GM12878 (cell line): ENCODE results near the gene BEST2. TPM values are rescaled to one million over a fixed set of nuclear protein-coding genes. Genes with fewer than 3 reads are reported as not detected.

ENCODE experiments used
- CBX3 ChIP-seq: fragments of 200-600 bp; sonication (generic); IDR thresholded peaks from 2 replicates; pipeline ENCODE4 v1.6.1; 2016; ENCODE audit warnings: low read depth, borderline replicate concordance
- ESRRA ChIP-seq: IDR thresholded peaks from 2 replicates; pipeline ENCODE4 v1.6.1; 2012; ENCODE audit warnings: mild to moderate bottlenecking, low read length, improper control_type of control experiment
- KLF5 ChIP-seq: fragments of 450-650 bp; IDR thresholded peaks from 2 replicates; pipeline ENCODE4 v1.6.1; 2014; ENCODE audit warnings: mild to moderate bottlenecking; ENCODE audit not compliant: partially characterized antibody
- MEF2B ChIP-seq: fragments of 450-650 bp; IDR thresholded peaks from 2 replicates; pipeline ENCODE4 v1.6.1; 2018; ENCODE audit warnings: mild to moderate bottlenecking, moderate library complexity; ENCODE audit not compliant: partially characterized antibody, poor library complexity, severe bottlenecking
- RAD51 ChIP-seq: fragments of 450-650 bp; IDR thresholded peaks from 2 replicates; pipeline ENCODE4 v1.6.1; 2016; ENCODE audit warnings: moderate library complexity, mild to moderate bottlenecking, inconsistent platforms
- SMAD5 ChIP-seq: IDR thresholded peaks from 2 replicates; pipeline ENCODE4 v1.6.1; 2016; ENCODE audit warnings: antibody characterized with exemption, low read depth
- SPI1 ChIP-seq: IDR thresholded peaks from 2 replicates; pipeline ENCODE4 v1.6.1; 2011; ENCODE audit warnings: low read depth, mild to moderate bottlenecking, low read length, moderate library complexity, borderline replicate concordance; ENCODE audit not compliant: insufficient read depth
- STAT3 ChIP-seq: IDR thresholded peaks from 2 replicates; pipeline ENCODE4 v1.6.1; 2011; ENCODE audit warnings: low read depth, low read length, improper control_type of control experiment
- TCF7 ChIP-seq: IDR thresholded peaks from 2 replicates; pipeline ENCODE4 v1.6.1; 2014; ENCODE audit warnings: antibody characterized with exemption, borderline replicate concordance
- YY1 ChIP-seq: IDR thresholded peaks from 2 replicates; pipeline ENCODE4 v1.6.1; 2011; ENCODE audit warnings: low read depth, mild to moderate bottlenecking, low read length
- ZNF384 ChIP-seq: IDR thresholded peaks from 2 replicates; pipeline ENCODE4 v1.6.1; 2012; ENCODE audit warnings: low read depth, mild to moderate bottlenecking, low read length, improper control_type of control experiment, borderline replicate concordance
- polyA plus RNA-seq, 11 experiments: library from polyadenylated mRNA; depleted of rRNA in 4 of 11; unstranded in 6 of 11; stranded (reverse) in 5 of 11; fragments of >200 nt; fragmentation: Nextera tagmentation in 4 of 11; fragmentation: Illumina TruSeq in 1 of 11; extraction: Ambion mirVana in 4 of 11; extraction: Trizol in 1 of 11; gene quantifications; 1 replicate in 1 of 11; 2 replicates in 10 of 11; pipeline versions ENCODE4 v1.2.1 to v1.2.3, GENCODE V29; 2011 to 2016; ENCODE audit warnings: inconsistent platforms in 2 of 11, missing spikeins in 2 of 11, low read depth in 1 of 11
- total RNA-seq, 4 experiments: library from RNA; depleted of rRNA in 3 of 4; stranded (reverse); fragments of >200 nt in 3 of 4; fragmentation: Illumina TruSeq in 1 of 4; extraction: Trizol in 1 of 4; gene quantifications; 2 replicates each; pipeline versions ENCODE4 v1.2.1 to v1.2.3, GENCODE V29; 2013 to 2021
- TF ChIP-seq, protein P1 (sequence below), 3 experiments: IDR thresholded peaks in 2 of 3; conservative IDR thresholded peaks in 1 of 3; 2 replicates each; pipeline ENCODE4 v1.5.1; 2011; ENCODE audit warnings: low read depth in 3 of 3, low read length in 3 of 3, mild to moderate bottlenecking in 3 of 3, control low read depth in 2 of 3, moderate library complexity in 2 of 3, inconsistent platforms in 1 of 3, mixed read lengths in 1 of 3; ENCODE audit not compliant: control insufficient read depth in 2 of 3, insufficient read depth in 1 of 3; ENCODE audit errors: extremely low read depth in 1 of 3
- TF ChIP-seq, protein P2 (sequence below): fragments of 450-650 bp; IDR thresholded peaks from 2 replicates; pipeline ENCODE4 v1.6.1; 2017; ENCODE audit warnings: low read depth, mild to moderate bottlenecking, moderate library complexity
- TF ChIP-seq, protein P3 (sequence below): fragments of 450-650 bp; IDR thresholded peaks from 2 replicates; pipeline ENCODE4 v1.6.1; 2017; ENCODE audit warnings: mild to moderate bottlenecking
- TF ChIP-seq, protein P4 (sequence below): fragments of 450-650 bp; IDR thresholded peaks from 2 replicates; pipeline ENCODE4 v1.6.1; 2018; ENCODE audit warnings: mild to moderate bottlenecking, low read depth, moderate library complexity; ENCODE audit not compliant: partially characterized antibody
- TF ChIP-seq, protein P5 (sequence below): fragments of 450-650 bp; IDR thresholded peaks from 2 replicates; pipeline ENCODE4 v1.6.1; 2017; ENCODE audit warnings: mild to moderate bottlenecking, moderate library complexity

Gene BEST2
- total and polyA plus RNA-seq, 10 of the 15 experiments (the other 5 are each of a cell fraction or from before 2014, with no cell fraction given): not detected

DNA sequence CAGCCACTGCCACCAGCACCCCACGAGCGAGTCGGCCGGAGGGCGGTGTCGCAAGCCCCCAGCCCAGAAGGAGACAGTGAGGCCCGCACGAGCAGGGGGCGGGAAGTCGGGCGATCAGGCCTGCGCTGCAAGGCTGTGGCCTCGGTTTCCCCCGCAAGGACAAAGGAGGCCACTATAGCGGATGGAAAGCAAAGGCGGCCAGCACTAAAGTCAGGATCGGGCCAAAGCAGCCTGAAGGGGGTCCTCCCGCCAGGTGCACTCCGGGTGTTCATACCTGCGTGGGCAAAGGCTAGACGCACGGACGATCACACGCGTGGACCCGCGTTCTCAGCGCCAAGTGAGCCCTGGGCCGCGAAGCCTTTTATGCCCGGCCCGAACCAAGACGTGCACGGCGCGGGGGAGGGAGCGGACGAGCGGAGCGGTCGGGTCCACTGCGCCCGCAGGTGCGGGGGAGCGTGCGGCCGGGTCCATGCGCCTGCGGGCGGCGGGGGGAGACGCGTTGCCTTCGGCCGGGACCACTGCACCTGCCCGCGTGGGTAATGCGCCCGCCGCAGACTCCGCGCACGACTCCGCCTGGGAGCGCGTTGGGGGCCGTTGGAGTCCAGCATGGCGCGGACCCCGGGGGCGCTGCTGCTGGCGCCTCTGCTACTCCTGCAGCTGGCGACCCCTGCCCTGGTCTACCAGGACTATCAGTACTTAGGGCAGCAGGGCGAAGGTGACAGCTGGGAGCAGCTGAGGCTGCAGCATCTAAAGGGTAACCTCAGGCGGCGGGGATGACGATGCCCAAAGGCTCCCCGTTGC is 50.1 kb downstream of the BEST2 start, which contains the start of the genes PRDX2 and THSD8 (continued):
- TF ChIP-seq, protein P1, sequence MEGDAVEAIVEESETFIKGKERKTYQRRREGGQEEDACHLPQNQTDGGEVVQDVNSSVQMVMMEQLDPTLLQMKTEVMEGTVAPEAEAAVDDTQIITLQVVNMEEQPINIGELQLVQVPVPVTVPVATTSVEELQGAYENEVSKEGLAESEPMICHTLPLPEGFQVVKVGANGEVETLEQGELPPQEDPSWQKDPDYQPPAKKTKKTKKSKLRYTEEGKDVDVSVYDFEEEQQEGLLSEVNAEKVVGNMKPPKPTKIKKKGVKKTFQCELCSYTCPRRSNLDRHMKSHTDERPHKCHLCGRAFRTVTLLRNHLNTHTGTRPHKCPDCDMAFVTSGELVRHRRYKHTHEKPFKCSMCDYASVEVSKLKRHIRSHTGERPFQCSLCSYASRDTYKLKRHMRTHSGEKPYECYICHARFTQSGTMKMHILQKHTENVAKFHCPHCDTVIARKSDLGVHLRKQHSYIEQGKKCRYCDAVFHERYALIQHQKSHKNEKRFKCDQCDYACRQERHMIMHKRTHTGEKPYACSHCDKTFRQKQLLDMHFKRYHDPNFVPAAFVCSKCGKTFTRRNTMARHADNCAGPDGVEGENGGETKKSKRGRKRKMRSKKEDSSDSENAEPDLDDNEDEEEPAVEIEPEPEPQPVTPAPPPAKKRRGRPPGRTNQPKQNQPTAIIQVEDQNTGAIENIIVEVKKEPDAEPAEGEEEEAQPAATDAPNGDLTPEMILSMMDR (IDR thresholded peaks at IDR 0.05 in 2 of 3, conservative IDR thresholded peaks at IDR 0.05 in 1 of 3; ENCODE audit: control insufficient read depth in 2 of 3, extremely low read depth in 1 of 3, insufficient read depth in 1 of 3, low read depth in 3 of 3, low read length in 3 of 3): no peak
- TF ChIP-seq TCF7: no peak
- TF ChIP-seq MEF2B: peak; percentile 24
- TF ChIP-seq KLF5: peak; percentile 99
- TF ChIP-seq SMAD5: peak; percentile 89
- TF ChIP-seq SPI1: no peak
- no peak for TF ChIP-seq STAT3
- TF ChIP-seq YY1: peak; percentile 31; the same call in 1 of the 2 replicates
- TF ChIP-seq ESRRA: no peak
- TF ChIP-seq, protein P2, sequence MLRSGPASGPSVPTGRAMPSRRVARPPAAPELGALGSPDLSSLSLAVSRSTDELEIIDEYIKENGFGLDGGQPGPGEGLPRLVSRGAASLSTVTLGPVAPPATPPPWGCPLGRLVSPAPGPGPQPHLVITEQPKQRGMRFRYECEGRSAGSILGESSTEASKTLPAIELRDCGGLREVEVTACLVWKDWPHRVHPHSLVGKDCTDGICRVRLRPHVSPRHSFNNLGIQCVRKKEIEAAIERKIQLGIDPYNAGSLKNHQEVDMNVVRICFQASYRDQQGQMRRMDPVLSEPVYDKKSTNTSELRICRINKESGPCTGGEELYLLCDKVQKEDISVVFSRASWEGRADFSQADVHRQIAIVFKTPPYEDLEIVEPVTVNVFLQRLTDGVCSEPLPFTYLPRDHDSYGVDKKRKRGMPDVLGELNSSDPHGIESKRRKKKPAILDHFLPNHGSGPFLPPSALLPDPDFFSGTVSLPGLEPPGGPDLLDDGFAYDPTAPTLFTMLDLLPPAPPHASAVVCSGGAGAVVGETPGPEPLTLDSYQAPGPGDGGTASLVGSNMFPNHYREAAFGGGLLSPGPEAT: peak; percentile 68; the same call in 1 of the 2 replicates
- TF ChIP-seq, protein P3, sequence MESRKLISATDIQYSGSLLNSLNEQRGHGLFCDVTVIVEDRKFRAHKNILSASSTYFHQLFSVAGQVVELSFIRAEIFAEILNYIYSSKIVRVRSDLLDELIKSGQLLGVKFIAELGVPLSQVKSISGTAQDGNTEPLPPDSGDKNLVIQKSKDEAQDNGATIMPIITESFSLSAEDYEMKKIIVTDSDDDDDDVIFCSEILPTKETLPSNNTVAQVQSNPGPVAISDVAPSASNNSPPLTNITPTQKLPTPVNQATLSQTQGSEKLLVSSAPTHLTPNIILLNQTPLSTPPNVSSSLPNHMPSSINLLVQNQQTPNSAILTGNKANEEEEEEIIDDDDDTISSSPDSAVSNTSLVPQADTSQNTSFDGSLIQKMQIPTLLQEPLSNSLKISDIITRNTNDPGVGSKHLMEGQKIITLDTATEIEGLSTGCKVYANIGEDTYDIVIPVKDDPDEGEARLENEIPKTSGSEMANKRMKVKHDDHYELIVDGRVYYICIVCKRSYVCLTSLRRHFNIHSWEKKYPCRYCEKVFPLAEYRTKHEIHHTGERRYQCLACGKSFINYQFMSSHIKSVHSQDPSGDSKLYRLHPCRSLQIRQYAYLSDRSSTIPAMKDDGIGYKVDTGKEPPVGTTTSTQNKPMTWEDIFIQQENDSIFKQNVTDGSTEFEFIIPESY: no peak
- TF ChIP-seq RAD51: no peak
- TF ChIP-seq, protein P4, sequence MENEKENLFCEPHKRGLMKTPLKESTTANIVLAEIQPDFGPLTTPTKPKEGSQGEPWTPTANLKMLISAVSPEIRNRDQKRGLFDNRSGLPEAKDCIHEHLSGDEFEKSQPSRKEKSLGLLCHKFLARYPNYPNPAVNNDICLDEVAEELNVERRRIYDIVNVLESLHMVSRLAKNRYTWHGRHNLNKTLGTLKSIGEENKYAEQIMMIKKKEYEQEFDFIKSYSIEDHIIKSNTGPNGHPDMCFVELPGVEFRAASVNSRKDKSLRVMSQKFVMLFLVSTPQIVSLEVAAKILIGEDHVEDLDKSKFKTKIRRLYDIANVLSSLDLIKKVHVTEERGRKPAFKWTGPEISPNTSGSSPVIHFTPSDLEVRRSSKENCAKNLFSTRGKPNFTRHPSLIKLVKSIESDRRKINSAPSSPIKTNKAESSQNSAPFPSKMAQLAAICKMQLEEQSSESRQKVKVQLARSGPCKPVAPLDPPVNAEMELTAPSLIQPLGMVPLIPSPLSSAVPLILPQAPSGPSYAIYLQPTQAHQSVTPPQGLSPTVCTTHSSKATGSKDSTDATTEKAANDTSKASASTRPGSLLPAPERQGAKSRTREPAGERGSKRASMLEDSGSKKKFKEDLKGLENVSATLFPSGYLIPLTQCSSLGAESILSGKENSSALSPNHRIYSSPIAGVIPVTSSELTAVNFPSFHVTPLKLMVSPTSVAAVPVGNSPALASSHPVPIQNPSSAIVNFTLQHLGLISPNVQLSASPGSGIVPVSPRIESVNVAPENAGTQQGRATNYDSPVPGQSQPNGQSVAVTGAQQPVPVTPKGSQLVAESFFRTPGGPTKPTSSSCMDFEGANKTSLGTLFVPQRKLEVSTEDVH: no peak
- TF ChIP-seq ZNF384: no peak
- TF ChIP-seq CBX3: no peak
- TF ChIP-seq, protein P5, sequence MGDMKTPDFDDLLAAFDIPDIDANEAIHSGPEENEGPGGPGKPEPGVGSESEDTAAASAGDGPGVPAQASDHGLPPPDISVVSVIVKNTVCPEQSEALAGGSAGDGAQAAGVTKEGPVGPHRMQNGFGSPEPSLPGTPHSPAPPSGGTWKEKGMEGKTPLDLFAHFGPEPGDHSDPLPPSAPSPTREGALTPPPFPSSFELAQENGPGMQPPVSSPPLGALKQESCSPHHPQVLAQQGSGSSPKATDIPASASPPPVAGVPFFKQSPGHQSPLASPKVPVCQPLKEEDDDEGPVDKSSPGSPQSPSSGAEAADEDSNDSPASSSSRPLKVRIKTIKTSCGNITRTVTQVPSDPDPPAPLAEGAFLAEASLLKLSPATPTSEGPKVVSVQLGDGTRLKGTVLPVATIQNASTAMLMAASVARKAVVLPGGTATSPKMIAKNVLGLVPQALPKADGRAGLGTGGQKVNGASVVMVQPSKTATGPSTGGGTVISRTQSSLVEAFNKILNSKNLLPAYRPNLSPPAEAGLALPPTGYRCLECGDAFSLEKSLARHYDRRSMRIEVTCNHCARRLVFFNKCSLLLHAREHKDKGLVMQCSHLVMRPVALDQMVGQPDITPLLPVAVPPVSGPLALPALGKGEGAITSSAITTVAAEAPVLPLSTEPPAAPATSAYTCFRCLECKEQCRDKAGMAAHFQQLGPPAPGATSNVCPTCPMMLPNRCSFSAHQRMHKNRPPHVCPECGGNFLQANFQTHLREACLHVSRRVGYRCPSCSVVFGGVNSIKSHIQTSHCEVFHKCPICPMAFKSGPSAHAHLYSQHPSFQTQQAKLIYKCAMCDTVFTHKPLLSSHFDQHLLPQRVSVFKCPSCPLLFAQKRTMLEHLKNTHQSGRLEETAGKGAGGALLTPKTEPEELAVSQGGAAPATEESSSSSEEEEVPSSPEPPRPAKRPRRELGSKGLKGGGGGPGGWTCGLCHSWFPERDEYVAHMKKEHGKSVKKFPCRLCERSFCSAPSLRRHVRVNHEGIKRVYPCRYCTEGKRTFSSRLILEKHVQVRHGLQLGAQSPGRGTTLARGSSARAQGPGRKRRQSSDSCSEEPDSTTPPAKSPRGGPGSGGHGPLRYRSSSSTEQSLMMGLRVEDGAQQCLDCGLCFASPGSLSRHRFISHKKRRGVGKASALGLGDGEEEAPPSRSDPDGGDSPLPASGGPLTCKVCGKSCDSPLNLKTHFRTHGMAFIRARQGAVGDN: peak; percentile 84
